ENCODE results near the gene NOTCH2.
"Not testable (repeated sequence)": the region's sequence is repeated elsewhere in the genome, so short reads cannot be mapped to it uniquely, and the experiment has no call there.

The NOTCH2 gene

DNA sequence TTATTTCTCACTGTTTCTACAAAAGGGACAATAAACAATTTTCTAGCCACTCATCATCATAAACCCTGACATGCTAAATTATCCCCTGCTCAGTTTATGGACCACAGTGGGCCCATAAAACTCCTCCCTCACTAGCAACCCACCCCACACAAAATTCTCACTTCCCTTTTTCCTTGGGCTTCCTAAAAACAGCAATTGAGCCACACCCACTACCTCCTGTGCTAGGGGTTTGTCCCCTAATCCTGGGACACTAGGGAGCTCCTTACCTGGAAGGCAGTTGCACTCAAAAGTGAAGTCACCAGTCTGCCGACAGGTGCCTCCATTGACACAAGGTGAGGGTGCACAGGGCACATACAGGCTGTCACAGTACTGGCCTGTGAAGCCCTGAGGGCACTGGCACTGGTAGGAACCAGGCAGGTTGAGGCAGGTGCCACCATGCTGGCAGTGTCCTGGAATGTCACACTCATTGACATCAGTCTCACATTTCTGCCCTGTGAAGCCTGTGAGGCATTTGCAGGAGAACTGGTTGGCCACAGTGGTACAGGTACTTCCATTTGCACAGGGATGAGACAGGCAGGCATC is 72.6 kb downstream of the NOTCH2 start:
- not testable (repeated sequence) for H3K27ac Mint-ChIP-seq; H3K9me3 Mint-ChIP-seq; H3K4me3 Mint-ChIP-seq; H3K4me1 Mint-ChIP-seq (ENCODE audit: low read depth); H3K27me3 Mint-ChIP-seq (ENCODE audit: low read depth)
- peaks cover 12% of the 10 kb centered on the region for H3K36me3 Mint-ChIP-seq (ENCODE audit: low read depth)

DNA sequence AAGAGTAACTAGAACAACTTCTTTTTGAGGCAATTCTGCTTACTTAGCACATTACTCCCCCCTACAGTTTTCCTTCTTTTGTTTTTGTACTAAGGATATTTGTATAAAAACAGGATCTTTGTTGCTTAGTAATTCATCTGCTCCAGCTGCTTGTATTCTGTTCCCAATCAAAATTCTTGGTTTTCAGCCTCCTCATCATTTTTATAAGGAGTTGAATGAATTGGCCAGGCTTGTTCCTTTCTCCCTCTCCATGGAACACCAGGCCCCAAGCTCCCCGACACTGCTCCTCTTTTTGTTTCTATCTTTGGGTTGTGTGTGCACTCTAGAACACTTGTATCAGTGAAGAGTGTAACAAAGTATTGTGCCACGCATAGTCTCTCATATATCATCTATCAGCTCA is 73.5 kb downstream of the NOTCH2 start:
- not testable (repeated sequence) for H3K27me3 Mint-ChIP-seq (ENCODE audit: low read depth); H3K36me3 Mint-ChIP-seq (ENCODE audit: low read depth); H3K9me3 Mint-ChIP-seq; H3K27ac Mint-ChIP-seq; H3K4me1 Mint-ChIP-seq (ENCODE audit: low read depth); H3K4me3 Mint-ChIP-seq

DNA sequence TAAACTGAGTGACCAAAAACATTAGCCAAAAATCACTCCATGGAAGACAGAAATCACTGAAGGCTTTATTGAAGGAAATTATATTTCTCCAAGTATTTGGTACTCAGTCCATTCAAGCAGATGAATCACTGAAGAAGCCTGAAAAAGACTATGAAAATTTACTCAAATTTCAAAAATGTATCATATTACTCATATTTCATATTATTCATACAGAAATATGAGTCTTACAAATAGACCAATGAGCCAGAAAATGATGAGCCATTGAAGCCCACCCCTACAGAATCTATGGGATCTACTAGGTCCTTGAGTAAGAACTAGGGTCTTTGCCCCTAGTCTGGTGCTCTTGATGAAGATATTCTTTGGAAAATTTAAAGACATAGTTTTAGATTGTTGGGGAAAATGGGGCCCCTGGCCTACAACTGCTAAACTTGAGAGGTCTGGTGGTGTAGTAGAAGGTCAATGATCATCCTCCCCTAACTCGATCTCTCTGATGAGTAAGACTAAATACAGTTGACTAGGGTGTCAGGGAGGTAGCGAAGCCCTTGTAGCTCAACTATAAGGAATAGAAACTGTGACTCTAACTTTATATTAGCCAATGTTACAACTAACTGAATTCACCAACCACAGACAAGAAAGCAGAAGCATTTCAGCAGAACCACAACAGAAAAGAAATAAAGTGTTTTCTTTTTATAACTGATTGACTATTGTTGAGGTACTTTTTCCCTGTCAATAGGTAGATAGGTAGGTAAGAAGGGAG is 81.0 kb downstream of the NOTCH2 start:
- peak overlapping the region; percentile 38 for H3K4me3 Mint-ChIP-seq

DNA sequence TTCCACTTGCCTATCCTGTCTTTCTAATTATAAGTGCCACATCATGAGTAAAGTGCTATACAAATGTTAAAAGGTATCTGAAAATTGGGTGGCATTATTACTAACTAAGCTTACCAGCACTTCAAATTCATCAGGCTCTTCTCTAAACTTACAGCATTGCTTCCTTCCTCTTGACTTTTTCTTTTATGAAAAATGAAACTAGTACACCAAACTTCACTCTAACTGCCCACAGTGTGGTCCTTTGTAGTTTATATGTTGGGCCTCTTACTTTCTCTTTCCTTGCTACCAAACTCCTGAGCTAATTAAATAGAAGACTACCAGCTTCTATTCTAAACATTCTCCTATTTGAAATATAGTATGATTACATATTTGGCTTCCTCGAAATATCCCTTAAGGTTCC is 81.8 kb downstream of the NOTCH2 start:
- Mint-ChIP-seq H3K4me3 (peak overlapping the region; percentile 36), H3K27ac (peak overlapping the region; percentile 60), H3K27me3 (ENCODE audit: low read depth) (no peaks in the 10 kb centered on the region), H3K36me3 (ENCODE audit: low read depth) (peaks cover 34% of the 10 kb centered on the region), H3K4me1 (ENCODE audit: low read depth) (peaks cover 35% of the 10 kb centered on the region), H3K9me3 (no peaks in the 10 kb centered on the region)

More for the DNA sequence above, 81.0 kb downstream of the NOTCH2 start:
- Mint-ChIP-seq H3K9me3 (no peaks in the 10 kb centered on the region), H3K27ac (peak overlapping the region; percentile 60), H3K4me1 (ENCODE audit: low read depth) (peaks cover 35% of the 10 kb centered on the region), H3K27me3 (ENCODE audit: low read depth) (no peaks in the 10 kb centered on the region), H3K36me3 (ENCODE audit: low read depth) (peaks cover 34% of the 10 kb centered on the region)

DNA sequence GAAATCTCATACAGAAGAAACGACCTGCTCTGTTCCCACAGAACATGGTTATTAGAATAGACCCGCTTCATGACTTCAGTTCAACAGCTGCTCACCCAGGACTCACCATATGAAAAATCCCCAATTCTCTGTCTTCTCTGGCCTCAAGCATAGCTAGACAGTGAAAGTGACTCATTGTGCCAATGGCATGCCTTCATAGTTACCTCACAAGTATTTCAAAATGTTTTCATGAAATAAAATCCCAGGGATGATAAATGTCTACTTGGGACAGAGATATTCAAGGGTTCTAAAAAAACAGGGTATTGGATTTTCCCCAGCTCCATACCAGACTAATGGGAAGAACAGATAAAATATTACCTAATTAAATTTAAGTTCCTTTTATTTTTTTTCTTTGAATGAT is 82.3 kb downstream of the NOTCH2 start:
- H3K36me3 Mint-ChIP-seq (ENCODE audit: low read depth) = peaks cover 35% of the 10 kb centered on the region
- no peaks in the 10 kb centered on the region for H3K27me3 Mint-ChIP-seq (ENCODE audit: low read depth)
- peak overlapping the region; percentile 67 for H3K27ac Mint-ChIP-seq
- peaks cover 36% of the 10 kb centered on the region for H3K4me1 Mint-ChIP-seq (ENCODE audit: low read depth)
- H3K4me3 Mint-ChIP-seq = no peak overlapping the region
- no peaks in the 10 kb centered on the region for H3K9me3 Mint-ChIP-seq

DNA sequence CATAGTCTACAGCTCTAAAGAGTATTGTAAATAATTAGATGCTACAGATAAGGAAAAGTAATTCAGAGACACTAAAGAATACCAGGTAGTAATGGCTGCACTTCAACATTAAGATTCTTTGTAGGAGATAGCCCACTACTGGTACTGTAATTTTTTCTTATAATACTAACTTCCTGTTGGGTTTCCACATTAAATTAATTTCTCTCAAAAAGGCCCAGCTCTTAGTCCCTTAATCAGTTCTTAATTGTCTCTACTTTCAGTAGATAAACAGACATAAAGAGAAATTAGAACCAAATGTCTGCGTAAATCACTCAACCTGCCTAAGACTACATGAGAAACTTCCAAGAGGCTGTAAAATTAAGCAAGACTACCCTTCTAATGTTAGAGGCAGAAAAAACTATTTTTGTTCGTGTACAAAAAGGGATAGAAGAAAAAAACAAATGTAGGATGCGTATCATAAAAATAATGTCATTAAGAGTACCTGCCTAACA is 83.4 kb downstream of the NOTCH2 start:
- peaks cover 40% of the 10 kb centered on the region for H3K4me1 Mint-ChIP-seq (ENCODE audit: low read depth)
- H3K4me3 Mint-ChIP-seq = no peak overlapping the region
- peaks cover 39% of the 10 kb centered on the region for H3K36me3 Mint-ChIP-seq (ENCODE audit: low read depth)
- H3K27ac Mint-ChIP-seq = no peak overlapping the region
- no peaks in the 10 kb centered on the region for H3K9me3 Mint-ChIP-seq
- H3K27me3 Mint-ChIP-seq (ENCODE audit: low read depth) = no peaks in the 10 kb centered on the region

DNA sequence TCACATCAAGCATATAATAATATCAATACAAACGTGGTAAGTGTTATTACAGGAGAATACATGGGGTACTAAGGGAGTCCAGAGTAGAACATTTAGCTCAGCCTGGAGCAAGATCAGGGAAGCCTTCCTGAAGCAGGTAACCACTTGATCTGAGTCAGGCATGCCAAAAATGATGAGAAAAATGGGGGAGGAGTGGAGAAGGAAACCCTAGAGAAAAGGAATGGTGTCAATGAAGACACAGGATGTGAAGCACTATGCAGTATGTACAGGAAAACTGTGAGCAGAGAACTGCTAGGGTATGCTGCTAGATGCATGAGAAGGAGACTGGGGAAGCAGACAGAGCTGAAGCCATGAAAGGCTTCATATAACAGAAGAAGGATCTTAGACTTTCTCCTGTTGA is 84.7 kb downstream of the NOTCH2 start:
- Mint-ChIP-seq H3K4me3 (no peak overlapping the region), H3K36me3 (ENCODE audit: low read depth) (peaks cover 39% of the 10 kb centered on the region), H3K27me3 (ENCODE audit: low read depth) (no peaks in the 10 kb centered on the region), H3K9me3 (no peaks in the 10 kb centered on the region), H3K27ac (peak overlapping the region; percentile 6), H3K4me1 (ENCODE audit: low read depth) (peaks cover 40% of the 10 kb centered on the region)

DNA sequence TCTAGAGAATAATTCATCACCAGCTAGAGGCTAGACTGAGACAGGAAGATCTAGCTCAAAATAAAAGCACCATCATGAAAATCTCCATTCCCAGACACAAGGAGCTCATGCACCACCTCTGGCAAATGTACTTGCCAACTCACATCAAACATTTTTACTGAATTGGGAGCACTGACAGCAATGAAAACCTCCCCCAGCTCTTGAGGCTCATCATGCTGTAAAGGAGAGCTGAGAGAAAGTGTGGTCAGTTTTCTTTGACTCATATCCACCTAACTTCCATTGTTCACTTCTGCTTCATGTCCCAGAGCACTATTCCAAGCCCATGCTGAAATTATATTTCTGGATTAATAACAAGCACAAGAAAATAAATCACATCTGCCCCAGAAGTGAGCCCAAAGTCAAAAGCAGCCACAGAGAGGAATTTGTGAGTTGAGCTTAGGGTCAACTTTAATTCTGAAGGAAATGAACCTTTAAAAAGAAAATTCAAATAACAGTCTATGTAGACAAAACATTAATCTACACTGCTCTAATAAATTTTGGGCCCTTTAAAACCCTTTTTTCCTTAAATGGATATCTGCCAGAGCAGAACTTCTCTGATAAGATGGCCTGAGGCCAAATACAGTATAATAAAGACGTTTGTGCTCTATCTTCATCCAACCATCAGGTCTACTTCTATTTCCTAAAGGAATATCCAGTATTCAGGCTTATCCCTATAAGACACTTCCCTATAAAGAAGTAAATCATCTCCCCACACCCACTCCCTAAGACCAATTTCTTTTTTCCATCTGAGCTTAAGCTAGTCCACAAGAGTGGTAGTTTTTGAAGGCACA is 87.3 kb downstream of the NOTCH2 start:
- no peaks in the 10 kb centered on the region for H3K9me3 Mint-ChIP-seq
- no peaks in the 10 kb centered on the region for H3K27me3 Mint-ChIP-seq (ENCODE audit: low read depth)
- peaks cover 33% of the 10 kb centered on the region for H3K36me3 Mint-ChIP-seq (ENCODE audit: low read depth)
- H3K4me1 Mint-ChIP-seq (ENCODE audit: low read depth) = peaks cover 26% of the 10 kb centered on the region
- no peak overlapping the region for H3K27ac Mint-ChIP-seq
- no peak overlapping the region for H3K4me3 Mint-ChIP-seq

DNA sequence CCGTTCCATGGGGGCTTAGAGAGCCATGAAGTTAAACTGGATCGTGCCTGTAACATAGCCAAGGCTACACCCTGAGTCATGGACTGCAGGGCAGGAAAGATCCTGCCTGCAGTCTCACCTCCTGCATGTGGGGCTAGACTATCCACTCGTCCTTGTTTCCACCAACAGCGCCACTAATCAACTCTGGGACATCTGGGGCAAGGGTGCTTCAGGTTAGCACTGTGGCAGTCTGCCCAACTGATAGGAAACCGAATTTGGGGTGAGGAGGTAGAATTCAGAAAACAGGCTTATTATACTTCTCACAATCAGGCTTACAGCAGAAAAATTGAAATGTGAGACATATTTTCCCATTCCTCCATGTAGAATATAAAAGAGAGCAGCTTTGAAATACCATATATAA is 88.0 kb downstream of the NOTCH2 start:
- Mint-ChIP-seq H3K36me3 (ENCODE audit: low read depth) (peaks cover 26% of the 10 kb centered on the region), H3K4me1 (ENCODE audit: low read depth) (peaks cover 19% of the 10 kb centered on the region)

DNA sequence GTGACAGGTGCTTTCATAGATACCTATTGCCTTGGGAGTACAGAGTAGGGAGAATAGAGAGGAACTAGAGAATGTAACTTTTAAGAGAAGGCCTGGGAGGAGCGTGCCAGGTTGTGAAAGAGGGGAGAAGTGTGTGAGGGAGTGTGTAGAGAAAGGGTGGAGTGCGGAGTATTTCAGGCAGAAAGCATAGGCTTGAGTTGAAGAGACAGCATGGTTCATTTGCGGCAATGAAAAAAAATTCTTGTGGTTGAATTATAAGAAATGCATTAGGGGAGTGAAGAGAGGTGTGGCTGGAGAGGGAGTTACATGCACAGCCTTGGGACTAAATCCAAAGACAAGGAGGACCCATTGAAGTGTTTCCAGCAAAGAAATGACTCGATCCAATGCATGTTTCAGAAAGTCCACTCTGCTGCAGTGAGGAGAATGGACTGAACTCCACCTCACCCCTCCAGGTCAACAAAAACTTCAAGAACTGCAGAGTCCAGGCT is 91.4 kb downstream of the NOTCH2 start:
- peaks cover 24% of the 10 kb centered on the region for H3K36me3 Mint-ChIP-seq (ENCODE audit: low read depth)
- no peaks in the 10 kb centered on the region for H3K9me3 Mint-ChIP-seq
- H3K27ac Mint-ChIP-seq = no peak overlapping the region
- H3K4me1 Mint-ChIP-seq (ENCODE audit: low read depth) = peaks cover 22% of the 10 kb centered on the region
- no peak overlapping the region for H3K4me3 Mint-ChIP-seq
- H3K27me3 Mint-ChIP-seq (ENCODE audit: low read depth) = no peaks in the 10 kb centered on the region

More for the DNA sequence above, 88.0 kb downstream of the NOTCH2 start:
- Mint-ChIP-seq H3K27me3 (ENCODE audit: low read depth) (no peaks in the 10 kb centered on the region), H3K4me3 (no peak overlapping the region), H3K9me3 (no peaks in the 10 kb centered on the region), H3K27ac (no peak overlapping the region)

DNA sequence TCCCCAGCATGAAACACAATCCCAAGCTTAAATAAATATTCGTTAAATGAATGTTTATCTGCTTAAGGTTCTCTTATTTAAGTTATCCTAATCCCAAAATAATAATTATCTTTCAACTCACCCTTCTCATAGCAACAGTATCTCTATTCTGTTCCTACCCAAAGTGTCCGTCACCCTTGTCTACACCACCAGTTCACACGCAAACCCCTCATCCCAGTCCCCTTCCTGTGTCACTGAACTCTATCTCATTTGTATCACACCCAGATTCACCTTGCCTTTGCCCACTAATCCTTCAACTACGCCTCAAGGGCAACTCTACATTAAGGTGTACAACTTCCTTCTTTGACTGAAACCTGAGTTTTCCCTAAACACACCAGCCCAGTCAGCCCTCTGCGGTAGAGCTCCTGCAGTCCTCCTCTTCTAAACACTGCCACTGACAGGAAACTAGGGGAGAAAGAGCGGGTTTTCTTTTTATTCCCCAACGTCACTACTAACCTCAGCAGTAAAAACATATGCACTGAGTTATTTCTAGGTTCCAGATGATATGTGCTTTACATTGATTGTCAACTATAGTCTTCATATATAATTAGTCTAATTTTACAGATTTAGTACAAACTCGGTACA is 92.2 kb downstream of the NOTCH2 start:
- H3K27ac Mint-ChIP-seq; H3K9me3 Mint-ChIP-seq; H3K27me3 Mint-ChIP-seq (ENCODE audit: low read depth); H3K4me3 Mint-ChIP-seq: not testable (repeated sequence)
- Mint-ChIP-seq H3K36me3 (ENCODE audit: low read depth) (peaks cover 23% of the 10 kb centered on the region), H3K4me1 (ENCODE audit: low read depth) (peaks cover 21% of the 10 kb centered on the region)

DNA sequence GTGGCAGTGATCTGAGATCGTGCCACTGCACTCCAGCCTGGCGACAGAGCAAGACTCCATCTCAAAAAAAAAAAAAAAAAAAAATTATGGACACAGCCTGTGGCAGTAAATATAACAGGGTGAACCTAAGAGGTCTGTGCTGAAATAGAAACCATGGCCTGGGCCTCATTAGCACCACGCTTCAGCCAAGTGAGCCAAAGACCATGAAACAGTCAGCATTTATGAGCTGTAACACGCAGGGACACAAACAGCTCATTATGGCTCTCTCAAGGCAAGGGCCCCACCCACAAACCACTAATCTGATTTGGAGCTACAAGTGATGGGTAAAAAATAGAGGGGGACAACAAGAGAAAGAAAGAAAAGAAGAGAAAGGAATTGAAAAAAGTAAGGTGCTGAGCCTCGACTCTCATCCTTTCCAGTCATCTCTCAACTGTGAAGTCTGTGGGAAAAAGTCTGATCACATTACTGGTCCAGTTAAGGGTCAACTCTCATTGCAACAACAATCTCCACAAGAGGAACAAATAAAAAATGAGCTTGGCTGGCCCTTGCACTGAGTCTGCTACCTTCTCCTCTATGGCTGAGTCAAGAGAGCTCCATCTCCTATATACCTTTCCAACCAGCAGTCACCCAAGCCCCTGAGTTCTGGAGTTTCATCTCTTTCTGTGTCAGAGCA is 93.7 kb downstream of the NOTCH2 start:
- not testable (repeated sequence) for H3K27ac Mint-ChIP-seq; H3K9me3 Mint-ChIP-seq; H3K4me3 Mint-ChIP-seq; H3K27me3 Mint-ChIP-seq (ENCODE audit: low read depth)
- Mint-ChIP-seq H3K4me1 (ENCODE audit: low read depth) (peaks cover 21% of the 10 kb centered on the region), H3K36me3 (ENCODE audit: low read depth) (peaks cover 26% of the 10 kb centered on the region)

DNA sequence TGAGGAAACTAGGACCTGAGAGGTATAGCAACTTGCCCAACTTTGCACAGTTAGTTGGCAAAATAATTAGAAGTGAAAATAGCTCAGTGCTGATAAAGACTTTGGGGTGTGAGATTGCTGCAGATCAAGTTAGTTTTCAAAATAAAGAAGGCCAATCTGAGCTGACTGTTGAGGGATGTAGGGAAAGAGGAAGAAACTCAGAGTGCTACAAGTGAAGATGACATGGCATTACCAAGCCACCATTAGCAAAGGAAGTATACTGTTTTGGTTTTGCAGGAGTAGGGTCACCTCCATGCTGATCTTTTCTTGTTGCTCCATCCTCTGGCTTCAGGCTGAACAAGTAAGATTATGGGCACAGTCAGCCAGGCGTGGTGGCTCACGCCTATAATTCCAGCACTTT is 94.5 kb downstream of the NOTCH2 start:
- no peak overlapping the region for H3K4me3 Mint-ChIP-seq
- H3K4me1 Mint-ChIP-seq (ENCODE audit: low read depth) = peaks cover 21% of the 10 kb centered on the region
- peaks cover 28% of the 10 kb centered on the region for H3K36me3 Mint-ChIP-seq (ENCODE audit: low read depth)
- H3K27me3 Mint-ChIP-seq (ENCODE audit: low read depth) = no peaks in the 10 kb centered on the region
- no peak overlapping the region for H3K27ac Mint-ChIP-seq
- no peaks in the 10 kb centered on the region for H3K9me3 Mint-ChIP-seq

DNA sequence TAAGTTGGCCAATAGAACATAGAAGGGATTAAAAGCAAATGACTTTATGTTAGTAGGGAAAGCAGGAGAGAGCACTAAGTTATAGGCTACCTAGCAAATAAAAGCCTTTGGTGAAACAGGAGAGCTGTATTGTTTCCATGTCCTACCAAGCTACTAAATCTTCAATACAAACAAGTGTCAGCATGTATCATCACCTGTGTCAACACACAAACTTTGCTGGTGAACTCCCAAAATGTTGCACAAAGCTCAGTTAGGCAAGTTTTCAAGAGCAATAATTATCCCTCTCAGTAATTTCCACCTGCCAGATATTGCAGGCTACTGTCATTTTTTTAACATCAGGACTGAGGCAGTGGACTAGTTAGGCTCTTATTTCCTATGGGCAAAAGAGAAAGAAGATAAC is 95.4 kb downstream of the NOTCH2 start:
- no peak overlapping the region for H3K4me3 Mint-ChIP-seq
- H3K27me3 Mint-ChIP-seq (ENCODE audit: low read depth) = no peaks in the 10 kb centered on the region
- no peak overlapping the region for H3K27ac Mint-ChIP-seq
- H3K4me1 Mint-ChIP-seq (ENCODE audit: low read depth) = peaks cover 21% of the 10 kb centered on the region
- H3K9me3 Mint-ChIP-seq = no peaks in the 10 kb centered on the region
- H3K36me3 Mint-ChIP-seq (ENCODE audit: low read depth) = peaks cover 35% of the 10 kb centered on the region
